ENCODE measurements around the gene ZNF236. TPM values are rescaled to one million over a fixed set of nuclear protein-coding genes. Genes with fewer than 3 reads are reported as not detected.

Gene ZNF236
- total RNA-seq, 1 experiment from 2014 or later = 24.8 TPM

- Histone ChIP-seq H3K36me3 (ENCODE audit: insufficient read depth, low read length, poor library complexity, severe bottlenecking) (peaks cover 30% of the 10 kb centered on the region), H3K27me3 (replicated peaks; ENCODE audit: insufficient read depth, low read depth, low read length, poor library complexity) (no peaks in the 10 kb centered on the region), H3K4me1 (ENCODE audit: insufficient read depth, low read length, poor library complexity, severe bottlenecking) (no peaks in the 10 kb centered on the region), H3K27ac (ENCODE audit: low read depth, low read length, poor library complexity, severe bottlenecking) (no peak overlapping the region), H3K9me3 (ENCODE audit: low read depth, low read length, poor library complexity, severe bottlenecking) (no peaks in the 10 kb centered on the region), H3K4me3 (ENCODE audit: low read depth, low read length, poor library complexity, severe bottlenecking) (no peak overlapping the region)
- no TSS peak for BruUV-seq (replicated peaks)
- ChIA-PET POLR2A (ENCODE audit: low non-redundant PET) (no interaction called here), CTCF (interaction anchor here (0.5 kb wide), 1 partner anchor 38 kb away, joined by 10 read pairs; no protein-coding TSS in a partner anchor)
- DNase-seq (ENCODE audit: low spot score) = peak; percentile 4
- TF ChIP-seq CTCF (conservative IDR thresholded peaks at IDR 0.05; ENCODE audit: low read depth, low read length) (no peak), EZH2 (IDR thresholded peaks at IDR 0.05; ENCODE audit: borderline replicate concordance, low read depth, low read length, poor library complexity, severe bottlenecking) (no peak)
- intact Hi-C loops (cut with micrococcal nuclease; ENCODE audit: unreplicated experiment) = no loop called here
Measured at GRCh38 chr18:76881744-76882143, 59.4 kb downstream of the ZNF236 start.

- no peak overlapping the region for H3K4me3 ChIP-seq (ENCODE audit: low read depth, low read length, poor library complexity, severe bottlenecking)
- intact Hi-C loops (cut with micrococcal nuclease; ENCODE audit: unreplicated experiment) = no loop called here
- TF ChIP-seq CTCF (conservative IDR thresholded peaks at IDR 0.05; ENCODE audit: low read depth, low read length) (no peak), EZH2 (IDR thresholded peaks at IDR 0.05; ENCODE audit: borderline replicate concordance, low read depth, low read length, poor library complexity, severe bottlenecking) (no peak)
- no peak for DNase-seq (ENCODE audit: low spot score)
- no peaks in the 10 kb centered on the region for H3K27me3 ChIP-seq (replicated peaks; ENCODE audit: insufficient read depth, low read depth, low read length, poor library complexity)
- H3K36me3 ChIP-seq (ENCODE audit: insufficient read depth, low read length, poor library complexity, severe bottlenecking) = peaks cover 30% of the 10 kb centered on the region
- ChIA-PET POLR2A (ENCODE audit: low non-redundant PET) (no interaction called here), CTCF (no interaction called here)
- H3K9me3 ChIP-seq (ENCODE audit: low read depth, low read length, poor library complexity, severe bottlenecking) = no peaks in the 10 kb centered on the region
- BruUV-seq (replicated peaks) = no TSS peak
- no peaks in the 10 kb centered on the region for H3K4me1 ChIP-seq (ENCODE audit: insufficient read depth, low read length, poor library complexity, severe bottlenecking)
- H3K27ac ChIP-seq (ENCODE audit: low read depth, low read length, poor library complexity, severe bottlenecking) = no peak overlapping the region
Measured at GRCh38 chr18:76882146-76882545, 59.8 kb downstream of the ZNF236 start.

GRCh38 chr18:76885001-76885400 is 62.6 kb downstream of the ZNF236 start:
- H3K4me3 ChIP-seq (ENCODE audit: low read depth, low read length, poor library complexity, severe bottlenecking) = no peak overlapping the region
- H3K9me3 ChIP-seq (ENCODE audit: low read depth, low read length, poor library complexity, severe bottlenecking) = no peaks in the 10 kb centered on the region
- no peaks in the 10 kb centered on the region for H3K4me1 ChIP-seq (ENCODE audit: insufficient read depth, low read length, poor library complexity, severe bottlenecking)
- no peaks in the 10 kb centered on the region for H3K27me3 ChIP-seq (replicated peaks; ENCODE audit: insufficient read depth, low read depth, low read length, poor library complexity)
- ChIA-PET POLR2A (ENCODE audit: low non-redundant PET) (no interaction called here), CTCF (no interaction called here)
- TF ChIP-seq CTCF (conservative IDR thresholded peaks at IDR 0.05; ENCODE audit: low read depth, low read length) (no peak), EZH2 (IDR thresholded peaks at IDR 0.05; ENCODE audit: borderline replicate concordance, low read depth, low read length, poor library complexity, severe bottlenecking) (no peak)
- intact Hi-C loops (cut with micrococcal nuclease; ENCODE audit: unreplicated experiment) = no loop called here
- no peak for DNase-seq (ENCODE audit: low spot score)
- no peak overlapping the region for H3K27ac ChIP-seq (ENCODE audit: low read depth, low read length, poor library complexity, severe bottlenecking)
- BruUV-seq (replicated peaks) = no TSS peak
- H3K36me3 ChIP-seq (ENCODE audit: insufficient read depth, low read length, poor library complexity, severe bottlenecking) = peaks cover 29% of the 10 kb centered on the region

Measured in A673 (cell line).